IMR-90 (cell line): ENCODE results near the gene CDKN1A. TPM values are rescaled to one million over a fixed set of nuclear protein-coding genes. Genes with fewer than 3 reads are reported as not detected.

Source experiments
- ATAC-seq: fragments of 200-7000 bp; cut with Tn5 transposase; 2 replicates; pipeline ENCODE4 v1.9.1; 2020; ENCODE audit warnings: low read depth, mild to moderate bottlenecking, moderate library complexity
- BruUV-seq: library from RNA; stranded (reverse); fragments of 400-500 nt; replicated peaks from 2 replicates; lab custom pipeline; 2021; lab: Mats Ljungman, UMichigan
- CTCF ChIA-PET: fragments of 300-600 bp; formaldehyde crosslinking; extraction: SDS; loops from one replicate; lab custom pipeline; 2021; ENCODE audit warnings: antibody characterized with exemption; lab: Yijun Ruan, JAX
- POLR2A ChIA-PET: fragments of 300-600 bp; sonication (Branson Sonifier 250); formaldehyde crosslinking; loops from one replicate; lab custom pipeline; 2022; ENCODE audit warnings: antibody characterized with exemption; ENCODE audit not compliant: unreplicated experiment; lab: Charles Lee
- DNase-seq: peaks from one replicate; pipeline ENCODE4 v3.0.0; 2013
- H2AFZ ChIP-seq: replicated peaks from 2 replicates; pipeline ENCODE3; 2013; ENCODE audit warnings: low read length, mild to moderate bottlenecking; ENCODE audit not compliant: poor library complexity
- H2AK5ac ChIP-seq: 2 replicates; pipeline ENCODE4 v1.6.1; 2013; ENCODE audit warnings: low read depth, low read length, inconsistent platforms
- H2AK9ac ChIP-seq: replicated peaks from 2 replicates; pipeline ENCODE3; 2013; ENCODE audit warnings: mild to moderate bottlenecking, low read depth, low read length, moderate library complexity; ENCODE audit not compliant: poor library complexity
- H2BK120ac ChIP-seq: 2 replicates; pipeline ENCODE4 v1.6.1; 2013; ENCODE audit warnings: low read depth, low read length, inconsistent platforms
- H2BK15ac ChIP-seq: 3 replicates; pipeline ENCODE4 v1.6.1; 2013; ENCODE audit warnings: low read depth, low read length, inconsistent platforms
- H2BK20ac ChIP-seq: 2 replicates; pipeline ENCODE4 v1.6.1; 2013; ENCODE audit warnings: low read depth, mild to moderate bottlenecking, inconsistent platforms, low read length, moderate library complexity
- H2BK5ac ChIP-seq: 2 replicates; pipeline ENCODE4 v1.6.1; 2013; ENCODE audit warnings: mild to moderate bottlenecking, low read depth, low read length, inconsistent platforms; ENCODE audit not compliant: poor library complexity, severe bottlenecking
- H3K14ac ChIP-seq: replicated peaks from 2 replicates; pipeline ENCODE4 v1.6.1; 2013; ENCODE audit warnings: low read depth, low read length, inconsistent platforms
- H3K18ac ChIP-seq: 2 replicates; pipeline ENCODE4 v1.6.1; 2013; ENCODE audit warnings: low read depth, low read length, control low read depth
- H3K23ac ChIP-seq: 2 replicates; pipeline ENCODE4 v1.6.1; 2013; ENCODE audit warnings: low read depth, low read length, inconsistent platforms
- H3K27ac ChIP-seq: 2 replicates; pipeline ENCODE4 v1.5.1; 2013; ENCODE audit warnings: mild to moderate bottlenecking, control low read depth, low read length; ENCODE audit not compliant: insufficient read depth
- H3K27me3 ChIP-seq: 2 replicates; pipeline ENCODE4 v1.6.1; 2013; ENCODE audit warnings: low read length; ENCODE audit not compliant: control insufficient read depth, insufficient read depth
- H3K36me3 ChIP-seq: 2 replicates; pipeline ENCODE4 v1.6.1; 2013; ENCODE audit warnings: low read length, mixed read lengths; ENCODE audit not compliant: control insufficient read depth, insufficient read depth
- H3K4ac ChIP-seq: 2 replicates; pipeline ENCODE4 v1.6.1; 2013; ENCODE audit warnings: low read depth, low read length, inconsistent platforms
- H3K4me1 ChIP-seq: 2 replicates; pipeline ENCODE4 v1.6.1; 2013; ENCODE audit warnings: low read length, mixed read lengths; ENCODE audit not compliant: control insufficient read depth, insufficient read depth
- H3K4me2 ChIP-seq: 2 replicates; pipeline ENCODE4 v1.6.1; 2013; ENCODE audit warnings: low read depth, mild to moderate bottlenecking, control low read depth, low read length, moderate library complexity
- H3K4me3 ChIP-seq: 2 replicates; pipeline ENCODE4 v1.5.1; 2013; ENCODE audit warnings: low read depth, mild to moderate bottlenecking, control low read depth, low read length, moderate library complexity; ENCODE audit not compliant: insufficient read depth
- H3K56ac ChIP-seq: 2 replicates; pipeline ENCODE4 v1.6.1; 2013; ENCODE audit warnings: low read length, inconsistent platforms; ENCODE audit not compliant: insufficient read depth; ENCODE audit errors: extremely low read depth
- H3K79me1 ChIP-seq, 2 experiments: 2 replicates each; pipeline ENCODE4 v1.6.1; 2013; ENCODE audit warnings: low read length in 2 of 2, inconsistent platforms in 1 of 2, low read depth in 1 of 2
- H3K9ac ChIP-seq: 2 replicates; pipeline ENCODE4 v1.6.1; 2013; ENCODE audit warnings: low read depth, low read length, control low read depth
- H3K9me1 ChIP-seq: 2 replicates; pipeline ENCODE4 v1.6.1; 2013; ENCODE audit warnings: low read length, inconsistent platforms; ENCODE audit not compliant: insufficient read depth
- H3K9me3 ChIP-seq: 2 replicates; pipeline ENCODE4 v1.6.1; 2013; ENCODE audit warnings: low read length; ENCODE audit not compliant: control insufficient read depth, insufficient read depth
- H4K20me1 ChIP-seq: 2 replicates; pipeline ENCODE4 v1.6.1; 2013; ENCODE audit warnings: low read length, inconsistent platforms; ENCODE audit not compliant: insufficient read depth
- H4K5ac ChIP-seq: 2 replicates; pipeline ENCODE4 v1.6.1; 2013; ENCODE audit warnings: mild to moderate bottlenecking, low read depth, low read length, control low read depth
- H4K8ac ChIP-seq, 2 experiments: 2 replicates each; pipeline ENCODE4 v1.6.1; 2013; ENCODE audit warnings: low read depth in 2 of 2, low read length in 2 of 2, control low read depth in 1 of 2, inconsistent platforms in 1 of 2
- H4K91ac ChIP-seq: 2 replicates; pipeline ENCODE4 v1.6.1; 2013; ENCODE audit warnings: low read depth, low read length, inconsistent platforms; ENCODE audit not compliant: insufficient read depth
- BHLHE40 ChIP-seq: fragments of 150-350 bp; IDR thresholded peaks from 2 replicates; pipeline ENCODE4 v1.6.1; 2016; ENCODE audit warnings: mild to moderate bottlenecking, low read depth, low read length
- CEBPB ChIP-seq: IDR thresholded peaks from 2 replicates; pipeline ENCODE4 v1.6.1; 2012; ENCODE audit warnings: low read depth, low read length, improper control_type of control experiment
- CHD1 ChIP-seq: IDR thresholded peaks from 2 replicates; pipeline ENCODE4 v1.6.1; 2012; ENCODE audit warnings: low read depth, low read length, improper control_type of control experiment
- MAFK ChIP-seq: IDR thresholded peaks from 2 replicates; pipeline ENCODE4 v1.6.1; 2012; ENCODE audit warnings: low read depth, low read length, improper control_type of control experiment
- MXI1 ChIP-seq: IDR thresholded peaks from 2 replicates; pipeline ENCODE4 v1.6.1; 2012; ENCODE audit warnings: low read depth, mild to moderate bottlenecking, low read length, moderate library complexity, borderline replicate concordance
- NFE2L2 ChIP-seq: fragments of 150-350 bp; IDR thresholded peaks from 2 replicates; pipeline ENCODE4 v1.6.1; 2016; ENCODE audit warnings: low read depth, mild to moderate bottlenecking, low read length
- POLR2A ChIP-seq: IDR thresholded peaks from 2 replicates; pipeline ENCODE4 v1.6.1; 2012; ENCODE audit warnings: mild to moderate bottlenecking, low read depth, low read length
- RAD21 ChIP-seq: IDR thresholded peaks from 2 replicates; pipeline ENCODE4 v1.6.1; 2012; ENCODE audit warnings: low read length, improper control_type of control experiment
- RCOR1 ChIP-seq: IDR thresholded peaks from 2 replicates; pipeline ENCODE4 v1.6.1; 2012; ENCODE audit warnings: mild to moderate bottlenecking, low read length, improper control_type of control experiment; ENCODE audit not compliant: insufficient replicate concordance
- RFX5 ChIP-seq: IDR thresholded peaks from 2 replicates; pipeline ENCODE4 v1.8.0; 2012; ENCODE audit warnings: low read depth, mild to moderate bottlenecking, low read length, moderate library complexity
- SMC3 ChIP-seq: fragments of 150-350 bp; IDR thresholded peaks from 2 replicates; pipeline ENCODE4 v1.6.1; 2016; ENCODE audit warnings: low read depth, mild to moderate bottlenecking, antibody characterized with exemption, low read length, moderate library complexity
- WGBS, 2 experiments: methylation state at CpG; one replicate each; pipeline versions ENCODE4 v1.1.5 to v1.1.7; 2013; ENCODE audit warnings: missing lambda C conversion rate in 2 of 2; ENCODE audit not compliant: insufficient read length in 1 of 2; ENCODE audit errors: extremely low coverage in 2 of 2; 5-methylcytosine and 5-hydroxymethylcytosine counted together
- dilution Hi-C: fragments of 300-500 bp; cut with HindIII; formaldehyde crosslinking; loops from one replicate; pipeline ENCODE4 v1.14.3; 2018; ENCODE audit warnings: low sequenced_read_pairs; ENCODE audit not compliant: unreplicated experiment
- in situ Hi-C: fragments of 300-500 bp; cut with MboI; formaldehyde crosslinking; loops from 3 replicates; pipeline ENCODE4 v1.14.3; 2019; ENCODE audit warnings: low sequenced_read_pairs, inconsistent platforms, mixed read lengths
- intact Hi-C: fragments of 100-400 bp; cut with micrococcal nuclease; formaldehyde crosslinking; loops from 2 replicates; pipeline ENCODE4 v1.10.0; 2022
- polyA plus RNA-seq, 3 experiments: library from polyadenylated mRNA; depleted of rRNA; stranded (reverse); fragments of >200 nt; gene quantifications; 2 replicates each; pipeline ENCODE4 v1.2.3, GENCODE V29; 2012; ENCODE audit warnings: low replicate concordance in 1 of 3
- total RNA-seq: library from RNA; depleted of rRNA; stranded (reverse); fragments of >200 nt; gene quantifications from 2 replicates; pipeline ENCODE4 v1.2.3, GENCODE V29; 2012
- TF ChIP-seq, protein P1 (sequence below): fragments of 150-350 bp; IDR thresholded peaks from 2 replicates; pipeline ENCODE4 v1.6.1; 2017; ENCODE audit warnings: mild to moderate bottlenecking, antibody characterized with exemption, low read length, low read depth
- TF ChIP-seq, protein P2 (sequence below): fragments of 150-350 bp; IDR thresholded peaks from 2 replicates; pipeline ENCODE4 v1.6.1; 2016; ENCODE audit warnings: low read depth, mild to moderate bottlenecking, low read length, moderate library complexity, borderline replicate concordance

The CDKN1A gene
- total and polyA plus RNA-seq, 2 of the 4 experiments (the other 2 are of a cell fraction) = 155 to 576 TPM

GRCh38 chr6:36643977-36644376, 34.5 kb upstream of the CDKN1A start:
- peaks cover 10% of the 10 kb centered on the region for H3K4me1 ChIP-seq
- no peak overlapping the region for H2BK20ac ChIP-seq
- H2AK9ac ChIP-seq = no peak overlapping the region
- BruUV-seq = no TSS peak
- H3K27ac ChIP-seq = no peak overlapping the region
- no peak overlapping the region for H3K23ac ChIP-seq
- CTCF ChIA-PET = interaction anchor here (0.6 kb wide), 1 partner anchor 29 kb away, joined by 3 read pairs; no protein-coding TSS in a partner anchor
- no peak overlapping the region for H3K9ac ChIP-seq
- H2AFZ ChIP-seq = no peak overlapping the region
- WGBS, 2 experiments = no CpG with 5 or more reads among the region's 4 CpGs
- no peak overlapping the region for H2BK120ac ChIP-seq
- H2BK15ac ChIP-seq = peak overlapping the region; percentile 36; the same call in 1 of the 3 replicates
- in situ Hi-C loops = no loop called here
- TF ChIP-seq MAFK = no peak
- no peak for TF ChIP-seq POLR2A
- TF ChIP-seq RAD21 = no peak
- TF ChIP-seq, protein P1, sequence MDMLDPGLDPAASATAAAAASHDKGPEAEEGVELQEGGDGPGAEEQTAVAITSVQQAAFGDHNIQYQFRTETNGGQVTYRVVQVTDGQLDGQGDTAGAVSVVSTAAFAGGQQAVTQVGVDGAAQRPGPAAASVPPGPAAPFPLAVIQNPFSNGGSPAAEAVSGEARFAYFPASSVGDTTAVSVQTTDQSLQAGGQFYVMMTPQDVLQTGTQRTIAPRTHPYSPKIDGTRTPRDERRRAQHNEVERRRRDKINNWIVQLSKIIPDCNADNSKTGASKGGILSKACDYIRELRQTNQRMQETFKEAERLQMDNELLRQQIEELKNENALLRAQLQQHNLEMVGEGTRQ = no peak
- TF ChIP-seq BHLHE40 = no peak
- no peak for TF ChIP-seq NFE2L2
- TF ChIP-seq CHD1 = no peak
- no peak for TF ChIP-seq CEBPB
- TF ChIP-seq, protein P2, sequence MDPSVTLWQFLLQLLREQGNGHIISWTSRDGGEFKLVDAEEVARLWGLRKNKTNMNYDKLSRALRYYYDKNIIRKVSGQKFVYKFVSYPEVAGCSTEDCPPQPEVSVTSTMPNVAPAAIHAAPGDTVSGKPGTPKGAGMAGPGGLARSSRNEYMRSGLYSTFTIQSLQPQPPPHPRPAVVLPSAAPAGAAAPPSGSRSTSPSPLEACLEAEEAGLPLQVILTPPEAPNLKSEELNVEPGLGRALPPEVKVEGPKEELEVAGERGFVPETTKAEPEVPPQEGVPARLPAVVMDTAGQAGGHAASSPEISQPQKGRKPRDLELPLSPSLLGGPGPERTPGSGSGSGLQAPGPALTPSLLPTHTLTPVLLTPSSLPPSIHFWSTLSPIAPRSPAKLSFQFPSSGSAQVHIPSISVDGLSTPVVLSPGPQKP = no peak
- no peak for TF ChIP-seq SMC3
- no peak for TF ChIP-seq RCOR1
- TF ChIP-seq MXI1 = no peak
- TF ChIP-seq RFX5 = no peak
- 0 out of 2 replicates have a peak overlapping the region, but pooled peaks have one; percentile 24 for H4K91ac ChIP-seq
- H3K56ac ChIP-seq = no peak overlapping the region
- no peaks in the 10 kb centered on the region for H4K20me1 ChIP-seq
- ATAC-seq = no peak
- 0 out of 2 replicates have a peak overlapping the region, but pooled peaks have one; percentile 27 for H3K4ac ChIP-seq
- H3K18ac ChIP-seq = no peak overlapping the region
- H3K36me3 ChIP-seq = no peaks in the 10 kb centered on the region
- peaks cover 14% of the 10 kb centered on the region for H3K9me1 ChIP-seq
- intact Hi-C loops = no loop called here
- no peak overlapping the region for H4K5ac ChIP-seq
- no peaks in the 10 kb centered on the region for H3K9me3 ChIP-seq
- POLR2A ChIA-PET = interaction anchor here (1.2 to 1.3 kb wide), 2 partner anchors 33 to 34 kb away, joined by 4 read pairs; partner anchors contain the start of gene CDKN1A
- H3K79me1 ChIP-seq = peaks cover 0 to 13% of the 10 kb centered on the region in 2 experiments; a peak in 1 of 4 replicates
- no peaks in the 10 kb centered on the region for H3K27me3 ChIP-seq
- no peak overlapping the region for H3K4me3 ChIP-seq
- H3K4me2 ChIP-seq = no peak overlapping the region
- no peak overlapping the region for H2BK5ac ChIP-seq
- H4K8ac ChIP-seq = no peak overlapping the region
- DNase-seq = no peak
- no peak overlapping the region for H3K14ac ChIP-seq
- H2AK5ac ChIP-seq = peak overlapping the region; percentile 49; the same call in 1 of the 2 replicates
- dilution Hi-C loops = no loop called here
